Jurkat, Clone E6-1 (cell line): Measurements from ENCODE around the gene MYLK3.

Source experiments
- DNase-seq: peaks from one replicate; pipeline ENCODE4 v3.0.0-alpha.2; 2011; ENCODE audit warnings: low read depth, low spot score
- H3K4me3 ChIP-seq: 2 replicates; pipeline ENCODE4 v1.5.1; 2011; ENCODE audit warnings: mild to moderate bottlenecking, low read length, control low read depth, moderate library complexity

MYLK3 gene

DNA sequence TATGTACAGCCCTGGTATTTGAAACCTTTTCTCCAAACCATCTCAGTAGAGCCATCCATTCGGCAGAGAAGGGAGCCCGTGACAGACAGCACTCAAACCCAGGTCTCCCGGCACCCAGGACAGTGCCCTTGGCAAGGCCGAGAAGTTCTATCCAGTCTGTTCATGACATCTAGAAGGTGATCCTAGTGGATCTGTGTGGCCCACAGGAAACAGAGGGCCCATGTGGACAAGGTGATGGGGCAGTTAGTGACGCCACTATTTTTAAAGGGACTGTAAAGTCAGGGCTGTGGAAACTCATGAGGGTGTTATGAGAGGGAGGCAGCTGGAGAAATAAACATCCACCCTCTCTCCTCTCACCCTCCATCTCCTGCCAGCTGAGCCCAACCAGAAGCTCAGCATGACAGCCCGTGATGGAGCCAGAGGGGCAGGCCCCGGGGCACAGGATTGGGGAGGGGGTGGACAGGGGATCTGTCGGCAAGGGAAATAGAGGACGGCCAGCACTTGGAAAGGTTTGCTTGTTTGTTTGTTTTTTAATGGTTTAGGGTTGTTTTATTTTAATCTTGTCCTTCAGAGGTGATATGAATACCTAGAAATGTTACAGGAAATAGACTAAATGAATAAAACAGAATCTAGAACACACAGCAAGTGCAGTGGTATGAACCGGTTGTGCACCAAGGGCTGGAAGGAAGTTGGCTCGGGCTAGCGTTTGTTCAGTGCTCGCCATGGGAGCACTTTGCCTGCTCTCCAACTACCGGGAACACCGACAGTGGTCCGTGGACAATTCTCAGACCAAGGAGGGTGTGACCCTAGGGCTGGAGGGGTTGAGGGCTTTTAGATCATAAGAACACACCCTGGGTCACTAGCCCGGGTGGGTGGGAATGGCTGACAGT lies 17.1 kb downstream of the MYLK3 start:
- no peak for DNase-seq
- no peak overlapping the region for H3K4me3 ChIP-seq

DNA sequence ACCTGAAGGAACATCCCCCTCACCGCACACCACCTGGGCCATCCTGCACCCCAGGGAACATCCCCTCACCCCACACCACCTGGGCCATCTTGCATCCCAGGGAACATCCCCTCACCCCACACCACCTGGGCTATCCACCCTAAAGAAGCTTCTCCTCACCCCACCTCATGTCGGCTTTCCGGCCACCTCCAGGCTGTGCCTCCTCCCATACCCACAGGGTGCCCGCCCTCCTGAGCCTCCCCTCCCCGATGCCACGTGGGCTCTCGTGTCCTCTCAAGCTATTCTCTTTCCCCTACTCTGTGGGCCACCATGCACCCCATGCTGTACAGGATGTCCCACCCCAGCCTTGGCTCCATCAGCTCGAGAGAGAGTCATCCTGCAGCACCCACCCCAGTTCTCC lies 18.0 kb downstream of the MYLK3 start:
- DNase-seq, result no peak
- no peak overlapping the region for H3K4me3 ChIP-seq

DNA sequence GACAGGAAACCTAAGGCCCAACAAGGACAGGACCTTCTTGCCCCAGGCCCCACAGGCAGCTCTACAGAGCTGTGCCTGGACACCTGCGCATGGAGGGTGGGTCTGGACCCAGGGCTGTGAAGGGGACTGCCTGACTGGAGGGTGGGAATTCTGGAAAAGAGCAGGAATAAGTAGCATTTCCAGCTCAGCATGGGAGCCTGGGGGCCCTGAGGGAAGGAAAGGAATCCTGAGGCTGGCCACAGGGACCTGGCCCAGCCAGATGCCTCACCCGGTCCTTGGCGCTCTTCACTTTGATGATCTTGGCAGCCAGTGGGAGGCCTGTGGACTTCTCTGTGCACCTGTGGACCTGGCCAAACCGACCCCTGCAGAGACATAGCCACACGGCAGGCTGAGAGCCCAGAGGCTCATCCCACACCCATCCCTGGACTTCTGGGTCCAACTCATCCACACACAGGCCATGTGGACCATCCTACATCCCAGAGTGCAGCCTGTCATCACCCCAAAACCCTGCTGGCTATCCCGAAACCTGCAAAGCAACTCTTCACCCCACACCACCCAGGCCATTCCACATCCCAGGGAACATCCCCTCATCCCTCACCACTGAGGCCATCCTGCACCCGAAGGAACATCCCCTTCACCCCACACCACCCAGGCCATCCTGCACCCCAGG lies 18.7 kb downstream of the MYLK3 start:
- no peak overlapping the region for H3K4me3 ChIP-seq
- no peak for DNase-seq

DNA sequence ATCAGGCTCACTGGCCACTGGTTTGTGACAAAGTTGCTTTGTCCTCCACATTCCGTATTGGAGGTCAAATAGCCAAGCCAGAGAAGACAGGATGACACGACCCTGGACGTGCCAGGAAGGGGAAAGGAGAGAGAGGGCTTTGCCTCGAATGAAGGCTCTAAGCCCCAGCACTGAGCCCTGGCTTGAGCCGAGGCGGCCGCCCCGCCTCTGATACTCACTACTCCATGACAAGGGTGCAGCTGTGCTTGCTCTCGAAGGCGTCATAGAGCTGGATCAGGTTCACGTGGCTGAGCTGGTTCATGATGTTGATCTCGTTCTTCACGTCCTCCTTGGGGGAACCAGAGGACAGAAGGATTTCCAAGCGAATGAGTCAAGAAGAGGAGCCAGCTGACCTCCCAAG lies 19.3 kb downstream of the MYLK3 start:
- no peak overlapping the region for H3K4me3 ChIP-seq
- no peak for DNase-seq

DNA sequence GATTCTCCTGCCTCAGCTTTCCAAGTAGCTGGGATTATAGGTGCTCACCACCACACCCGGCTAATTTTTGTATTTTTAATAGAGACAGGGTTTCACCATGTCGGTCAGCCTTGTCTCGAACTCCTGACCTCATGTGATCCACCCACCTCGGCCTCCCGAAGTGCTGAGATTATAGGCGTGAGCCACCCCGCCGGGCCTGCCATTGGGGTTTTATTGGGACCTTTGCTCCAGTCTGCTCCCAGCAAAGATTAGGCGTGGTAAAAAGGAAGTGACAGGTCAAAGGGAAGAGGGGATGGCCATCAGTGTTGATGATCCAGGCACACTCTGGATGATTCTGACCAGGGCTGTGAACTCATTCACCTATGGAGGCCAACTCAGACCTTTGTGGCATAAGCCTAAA lies 20.5 kb downstream of the MYLK3 start:
- no peak overlapping the region for H3K4me3 ChIP-seq
- DNase-seq, result no peak

DNA sequence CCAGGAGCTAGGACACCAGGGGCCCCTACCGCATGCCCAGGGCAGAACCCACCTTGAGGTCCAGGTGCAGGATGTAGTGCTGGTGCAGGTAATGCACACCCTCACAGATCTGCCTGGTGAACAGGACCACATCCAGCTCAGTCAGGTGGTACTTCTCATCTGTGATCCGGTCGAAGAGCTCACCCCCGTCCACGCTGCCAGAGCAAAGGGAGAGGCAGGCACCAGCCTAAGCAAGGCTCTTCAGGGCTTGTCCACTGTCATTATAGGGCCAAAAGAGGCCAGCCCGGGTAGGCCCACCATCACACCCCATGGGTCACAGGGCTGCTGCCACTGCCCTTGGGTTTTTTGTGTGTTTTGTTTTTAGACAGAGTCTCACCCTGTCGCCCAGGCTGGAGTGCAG lies 21.0 kb downstream of the MYLK3 start:
- H3K4me3 ChIP-seq, result no peak overlapping the region
- no peak for DNase-seq

DNA sequence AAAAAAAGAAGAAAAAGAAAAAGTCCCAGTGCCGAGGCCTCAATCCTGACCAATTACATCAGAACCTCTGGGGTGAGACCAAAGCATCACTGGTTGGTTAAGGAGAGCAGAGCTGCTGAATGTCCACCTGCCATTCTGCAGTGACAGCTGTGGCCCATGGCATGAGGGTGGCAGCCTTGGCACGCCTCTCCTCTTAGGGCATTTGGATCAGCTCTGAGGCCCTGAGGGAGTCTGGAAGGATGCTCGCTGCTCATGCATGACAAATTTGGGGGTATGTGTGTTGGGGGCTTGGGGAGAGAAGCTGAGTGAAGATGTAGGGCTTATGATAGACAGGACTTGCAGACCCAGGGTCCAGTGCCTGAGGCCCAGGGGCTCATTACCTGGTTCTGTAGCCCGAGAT lies 26.3 kb downstream of the MYLK3 start:
- no peak for DNase-seq
- H3K4me3 ChIP-seq, result no peak overlapping the region

DNA sequence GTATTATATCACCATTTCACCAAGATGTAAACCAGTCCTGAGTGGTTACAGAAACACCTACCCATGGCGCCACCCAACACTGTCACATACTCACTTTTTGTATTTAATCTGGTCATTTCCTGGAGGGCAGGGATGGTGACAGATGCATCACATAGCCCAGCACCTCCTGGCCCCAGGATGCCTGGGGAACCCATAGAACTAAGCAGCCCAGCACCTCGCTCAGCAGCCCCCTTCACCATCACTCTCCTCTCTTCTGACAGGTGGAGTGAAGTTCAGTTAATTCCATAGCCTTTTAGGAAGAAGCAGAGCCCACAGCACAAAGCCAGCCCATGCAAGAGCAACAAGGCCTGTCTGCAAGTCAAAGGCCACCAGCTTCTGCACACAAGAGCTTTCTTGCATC lies 27.5 kb downstream of the MYLK3 start:
- H3K4me3 ChIP-seq, result no peak overlapping the region
- DNase-seq, result no peak

DNA sequence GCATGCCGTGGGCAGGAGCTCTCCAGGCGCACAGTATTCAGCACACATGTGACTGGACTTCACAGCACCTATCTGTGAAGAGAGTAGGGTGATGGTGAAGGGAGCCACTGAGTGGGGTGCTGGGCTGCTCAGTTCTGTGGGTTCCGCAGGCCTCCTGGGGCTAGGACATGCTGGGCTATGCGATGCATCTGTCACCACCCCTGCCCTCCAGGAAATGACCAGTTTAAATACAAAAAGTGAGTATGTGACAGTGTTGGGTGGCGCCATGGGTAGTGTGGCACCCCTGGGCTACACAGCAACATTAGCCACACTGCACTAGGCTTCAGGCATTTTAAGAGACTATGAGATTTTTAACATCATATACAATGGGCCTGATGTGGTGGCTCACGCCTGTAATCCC lies 28.6 kb downstream of the MYLK3 start:
- no peak for DNase-seq
- no peak overlapping the region for H3K4me3 ChIP-seq

DNA sequence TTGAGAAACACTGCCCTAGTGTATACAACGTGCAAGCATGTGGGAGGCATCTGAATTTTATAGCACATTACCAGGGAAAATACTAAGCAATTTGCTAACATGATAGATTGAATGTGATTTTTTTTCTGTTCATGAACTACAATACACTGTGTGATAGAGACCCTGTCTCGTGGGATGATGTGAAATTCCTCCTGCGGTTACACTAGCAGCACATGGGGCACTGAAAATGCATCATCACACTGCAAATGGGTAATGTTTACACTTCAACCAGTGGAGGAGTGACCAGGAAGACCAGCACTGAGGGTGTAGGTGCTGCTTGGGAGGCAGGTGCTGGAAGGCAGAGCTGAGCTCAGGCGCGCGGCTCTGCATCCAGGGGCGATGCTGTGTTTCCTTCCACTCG lies 29.9 kb downstream of the MYLK3 start:
- no peak for DNase-seq
- no peak overlapping the region for H3K4me3 ChIP-seq

DNA sequence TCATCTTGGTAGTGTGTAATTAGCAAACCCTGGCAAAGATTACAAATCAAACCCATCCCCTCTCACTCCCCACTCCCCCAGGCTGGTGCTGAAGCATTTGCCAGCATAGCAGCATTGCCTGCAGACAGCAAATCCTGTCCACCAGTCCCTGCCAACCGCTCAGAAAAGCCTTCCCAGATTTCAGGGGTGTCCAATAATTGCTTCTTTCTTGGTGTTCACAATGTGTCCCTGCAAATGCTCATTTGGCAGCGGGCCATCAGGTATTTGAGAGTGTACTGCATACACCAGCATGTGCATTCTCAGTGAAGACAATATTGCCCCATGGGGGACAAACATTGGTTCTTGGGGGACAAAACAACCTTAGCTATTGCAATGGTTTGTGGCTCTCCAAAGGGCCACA lies 30.5 kb downstream of the MYLK3 start:
- DNase-seq, result no peak
- no peak overlapping the region for H3K4me3 ChIP-seq

DNA sequence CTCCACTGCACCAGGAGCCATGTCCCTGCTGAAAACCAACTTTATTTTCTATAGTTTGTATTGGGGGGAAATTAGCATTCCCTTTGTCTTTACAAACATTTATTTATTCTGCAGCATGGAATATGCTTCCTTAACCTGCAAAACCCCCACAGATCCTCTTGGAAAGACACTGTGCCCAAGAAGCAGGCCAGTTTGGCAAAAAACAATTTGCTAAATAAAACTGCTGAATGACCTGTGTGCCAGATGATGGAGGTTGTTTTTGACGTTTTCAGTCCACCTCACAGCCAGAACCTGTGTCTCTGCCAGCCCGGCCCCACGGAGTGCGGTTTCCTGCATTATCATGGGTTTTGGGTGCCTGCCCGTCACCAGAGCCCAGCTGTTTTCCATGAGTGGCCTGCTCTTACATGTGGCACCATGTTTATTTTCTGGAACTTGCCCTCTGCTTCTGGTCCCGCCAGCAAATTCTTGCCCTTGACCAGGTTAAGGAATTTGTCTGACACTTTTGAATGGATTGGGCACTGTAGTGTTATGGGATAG lies 32.3 kb downstream of the MYLK3 start:
- DNase-seq, result no peak
- no peak overlapping the region for H3K4me3 ChIP-seq

DNA sequence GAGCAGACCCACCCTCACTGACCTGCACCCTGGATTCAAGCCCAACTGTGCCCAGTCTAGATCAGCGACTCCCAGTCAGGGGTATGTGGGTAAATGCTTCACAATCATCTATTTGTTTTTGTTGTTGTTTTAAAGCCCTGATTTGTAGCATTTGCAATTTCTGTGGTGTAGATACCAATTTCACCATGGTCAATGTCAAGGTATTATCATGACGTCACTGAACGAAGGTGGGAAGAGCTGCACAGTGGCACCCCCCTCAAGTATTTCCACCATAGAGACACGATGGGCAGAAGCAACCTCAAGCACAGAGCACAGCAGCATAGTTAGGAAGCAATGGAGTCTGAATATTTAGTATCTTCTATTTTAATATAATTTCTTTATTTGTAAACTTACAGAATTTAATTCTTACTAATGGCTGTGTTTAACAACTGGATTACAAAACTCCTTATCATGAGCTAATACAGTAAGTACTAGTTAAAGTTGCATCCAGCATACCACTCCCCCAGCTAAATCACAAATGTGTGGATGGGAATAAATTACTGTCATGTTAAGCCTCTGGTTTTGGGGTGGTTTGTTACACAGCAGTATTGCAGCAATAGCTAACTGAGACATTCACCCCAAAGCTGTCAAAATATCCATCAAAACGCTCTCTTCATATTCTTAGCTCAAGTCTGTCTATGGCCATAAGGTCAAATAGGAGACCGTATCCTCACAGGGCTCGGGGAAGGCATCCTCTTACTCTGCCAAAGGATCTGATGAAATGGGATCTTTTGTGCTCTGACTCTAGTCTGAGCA lies 33.1 kb downstream of the MYLK3 start:
- no peak for DNase-seq
- no peak overlapping the region for H3K4me3 ChIP-seq

DNA sequence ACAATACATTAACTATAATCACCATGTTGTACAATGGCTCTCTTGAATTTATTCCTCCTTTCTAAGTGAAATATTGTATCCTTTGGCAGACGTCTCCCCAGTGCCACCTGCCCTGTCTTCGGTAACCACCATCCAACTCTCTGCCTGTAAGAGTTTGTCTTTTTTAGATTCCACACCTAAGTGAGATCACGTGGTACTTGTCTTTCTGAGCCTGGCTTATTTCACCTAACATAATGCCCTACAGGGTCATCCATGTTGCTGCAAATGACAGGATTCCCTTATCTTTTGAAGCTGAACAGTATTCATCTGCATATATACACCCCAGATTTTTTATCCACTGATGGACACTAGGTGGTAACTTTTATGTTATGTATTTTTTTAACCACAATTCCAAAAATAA lies 34.5 kb downstream of the MYLK3 start:
- DNase-seq, result no peak

DNA sequence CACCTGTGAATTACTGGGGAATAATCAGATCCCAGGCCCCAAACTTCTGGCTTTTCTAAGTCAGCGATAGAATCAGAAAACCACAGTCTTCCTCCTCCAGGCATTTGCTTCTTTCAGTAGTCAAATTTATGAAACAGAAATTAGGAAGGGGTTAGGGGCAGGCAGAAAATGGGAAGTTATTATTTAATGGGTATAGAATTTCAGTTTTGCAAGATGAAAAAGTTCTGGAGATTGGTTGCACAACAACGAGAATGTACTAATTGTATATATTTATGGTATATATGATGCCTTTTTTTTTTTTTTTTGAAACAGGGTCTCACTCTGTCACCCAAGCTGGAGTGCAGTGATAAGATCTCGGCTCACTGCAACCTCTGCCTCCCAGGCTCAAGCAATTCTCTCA lies 35.2 kb downstream of the MYLK3 start:
- no peak overlapping the region for H3K4me3 ChIP-seq
- no peak for DNase-seq

More for the DNA sequence above, 34.5 kb downstream of the MYLK3 start:
- H3K4me3 ChIP-seq, result no peak overlapping the region

DNA sequence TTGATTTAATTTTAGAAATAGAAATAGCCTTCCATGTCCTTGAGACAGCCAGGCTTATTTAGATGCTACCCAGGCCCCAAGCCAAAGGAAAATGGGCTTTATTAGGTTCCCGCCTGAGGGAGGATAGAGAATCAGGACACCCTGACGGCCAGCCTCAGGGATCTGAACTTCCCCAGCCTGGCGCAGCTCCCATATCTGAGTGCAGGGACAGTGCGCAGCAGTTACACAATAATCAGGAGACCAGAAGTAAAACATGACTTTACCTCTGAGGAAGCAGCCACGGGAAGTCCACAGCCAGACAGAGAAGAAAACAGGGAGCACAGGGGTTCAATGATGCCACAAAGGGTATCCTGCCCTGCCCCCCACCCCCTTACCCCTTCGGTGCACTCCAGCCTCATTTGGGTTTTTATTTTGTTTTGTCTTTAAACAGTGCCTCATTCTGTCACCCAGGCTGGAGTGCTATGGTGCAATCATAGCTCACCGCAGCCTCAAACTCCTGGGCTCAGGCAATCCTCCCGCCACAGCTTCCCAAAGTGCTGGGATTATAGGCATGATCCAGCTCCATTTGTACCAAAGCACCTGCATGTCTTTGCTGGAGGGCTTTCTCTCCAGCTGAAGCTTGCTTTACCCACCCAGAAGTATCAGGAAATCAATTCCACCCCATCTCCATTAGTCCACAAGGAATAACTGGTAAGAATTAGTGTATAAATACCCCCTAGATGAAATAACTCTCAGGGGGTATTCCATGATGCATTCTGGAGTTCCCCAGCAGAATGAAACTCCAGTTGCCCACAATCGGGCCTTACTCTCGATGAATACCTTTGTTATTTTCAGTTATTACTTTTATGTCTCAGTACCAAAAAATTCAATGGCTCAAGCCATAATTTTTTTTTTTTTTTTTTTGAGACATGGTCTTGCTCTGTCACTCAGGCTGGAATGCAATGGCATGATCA lies 36.8 kb downstream of the MYLK3 start:
- no peak overlapping the region for H3K4me3 ChIP-seq
- DNase-seq, result no peak

DNA sequence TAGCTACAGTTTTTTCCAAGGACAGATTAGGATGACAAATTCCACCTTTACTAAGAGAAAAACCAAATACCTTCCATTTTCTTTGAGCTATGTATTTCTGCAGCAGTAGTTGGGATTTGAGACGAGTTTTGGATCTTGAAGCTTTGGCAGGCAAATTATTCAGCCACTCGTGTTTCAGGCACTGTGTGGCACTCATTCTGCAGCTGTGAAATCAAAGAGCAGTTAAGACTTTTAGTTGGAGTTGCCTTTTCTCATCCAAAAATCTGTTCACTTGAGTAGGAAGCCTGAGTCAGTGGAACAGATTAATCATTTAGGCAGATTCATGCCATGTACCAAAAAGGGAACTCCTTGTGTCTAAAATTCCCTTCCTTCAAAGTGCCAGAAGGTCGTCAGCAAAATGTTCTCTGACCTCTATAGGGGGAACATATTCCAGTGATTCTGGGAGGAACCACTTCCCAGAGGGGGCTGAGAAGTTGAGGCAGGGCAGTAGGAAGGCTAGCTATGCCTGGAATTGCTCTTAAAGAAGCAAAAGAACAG lies 38.6 kb downstream of the MYLK3 start:
- no peak for DNase-seq
- no peak overlapping the region for H3K4me3 ChIP-seq

DNA sequence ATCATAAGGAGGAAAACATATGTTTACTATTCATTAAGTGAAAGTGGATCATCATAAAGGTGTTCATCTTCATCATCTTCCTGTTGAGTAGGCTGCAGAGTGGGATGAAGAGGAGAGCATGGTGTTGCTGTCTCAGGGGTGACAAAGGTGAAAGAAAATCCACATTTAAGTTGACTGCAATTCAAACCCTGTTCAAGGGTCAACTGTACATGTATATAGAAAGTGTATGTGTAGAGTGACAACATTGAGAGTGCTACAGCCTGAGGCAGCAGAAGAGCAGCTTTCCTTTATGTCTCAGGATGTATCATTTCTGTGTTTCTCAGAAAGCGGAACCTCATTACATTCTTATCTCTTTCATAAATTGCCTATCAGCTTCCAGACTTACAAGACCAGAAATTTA lies 41.5 kb downstream of the MYLK3 start:
- H3K4me3 ChIP-seq, result no peak overlapping the region
- DNase-seq, result no peak
